ENCODE data around the gene ITPR1.

ITPR1 gene

GRCh38 chr3:4534906-4535305 lies 41.8 kb downstream of the ITPR1 start:
- DNase-seq = no peak

DNA sequence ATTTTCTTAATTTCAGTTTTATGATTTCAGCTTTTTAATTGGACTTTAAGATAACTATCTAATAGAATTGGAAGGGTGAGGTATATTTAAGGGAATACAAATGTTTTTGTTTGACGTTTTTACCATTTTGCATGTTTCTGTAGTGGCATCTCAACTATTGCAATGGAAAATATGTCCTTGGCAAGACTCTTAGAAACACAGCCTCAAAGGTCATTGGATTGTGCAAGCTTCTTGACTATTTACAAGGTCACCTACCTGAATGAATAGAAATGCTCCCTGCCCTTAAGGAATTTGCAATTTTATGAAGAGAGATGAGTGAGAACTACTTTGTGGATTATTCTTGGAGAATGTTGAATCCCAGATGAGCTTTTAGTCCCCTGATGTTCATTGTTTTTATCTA lies 43.1 kb downstream of the ITPR1 start:
- DNase-seq = no peak

GRCh38 chr3:4540267-4540666 lies 47.1 kb downstream of the ITPR1 start:
- DNase-seq = no peak

- no peak for DNase-seq
Observed at GRCh38 chr3:4543110-4543509, 50.0 kb downstream of the ITPR1 start.

GRCh38 chr3:4546346-4547178 lies 53.4 kb downstream of the ITPR1 start:
- DNase-seq = no peak

- no peak for DNase-seq
Observed at GRCh38 chr3:4547799-4548198, 54.7 kb downstream of the ITPR1 start.

DNA sequence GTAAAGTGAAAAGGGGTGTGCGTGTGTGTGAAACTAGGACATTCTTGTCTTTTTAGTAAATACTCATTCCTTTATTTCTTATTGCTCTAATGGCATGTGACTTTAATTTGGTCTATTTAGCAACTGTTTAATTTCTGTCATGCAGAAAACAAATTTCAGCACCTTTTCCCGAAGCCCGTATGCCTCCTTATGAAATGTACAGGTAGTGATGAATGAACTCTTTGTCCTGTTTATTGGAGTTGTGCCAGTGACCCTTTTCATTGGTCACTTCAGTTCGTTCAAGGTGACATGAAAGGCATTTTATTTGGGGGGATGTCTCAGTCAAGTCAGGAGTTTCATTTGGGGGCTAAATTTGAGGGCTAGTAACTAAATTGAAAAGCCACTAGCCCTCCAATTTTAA lies 55.2 kb downstream of the ITPR1 start:
- no peak for DNase-seq

GRCh38 chr3:4548780-4549179 lies 55.6 kb downstream of the ITPR1 start:
- DNase-seq = no peak

DNA sequence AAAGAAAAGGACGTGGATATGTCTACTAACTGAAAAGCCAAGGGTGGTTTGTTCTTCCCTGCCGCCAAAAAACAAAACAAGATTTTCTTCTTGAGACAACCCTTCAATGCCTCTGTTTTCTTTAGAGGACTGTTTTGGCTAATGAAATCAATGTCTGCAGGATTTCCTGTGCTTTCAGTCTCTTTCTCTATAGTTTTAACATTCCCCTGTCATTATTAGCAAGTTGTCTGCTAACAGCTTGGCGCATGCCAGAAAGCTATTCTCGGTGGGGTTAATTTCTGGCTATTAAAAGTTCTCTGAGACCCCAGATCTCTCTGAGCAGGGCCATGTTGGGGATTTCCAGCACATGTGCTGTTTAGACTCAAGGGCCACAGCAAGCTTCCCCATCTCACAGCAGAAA lies 56.7 kb downstream of the ITPR1 start:
- DNase-seq = no peak

- no peak for DNase-seq
Observed at GRCh38 chr3:4551051-4551711, 58.0 kb downstream of the ITPR1 start.

DNA sequence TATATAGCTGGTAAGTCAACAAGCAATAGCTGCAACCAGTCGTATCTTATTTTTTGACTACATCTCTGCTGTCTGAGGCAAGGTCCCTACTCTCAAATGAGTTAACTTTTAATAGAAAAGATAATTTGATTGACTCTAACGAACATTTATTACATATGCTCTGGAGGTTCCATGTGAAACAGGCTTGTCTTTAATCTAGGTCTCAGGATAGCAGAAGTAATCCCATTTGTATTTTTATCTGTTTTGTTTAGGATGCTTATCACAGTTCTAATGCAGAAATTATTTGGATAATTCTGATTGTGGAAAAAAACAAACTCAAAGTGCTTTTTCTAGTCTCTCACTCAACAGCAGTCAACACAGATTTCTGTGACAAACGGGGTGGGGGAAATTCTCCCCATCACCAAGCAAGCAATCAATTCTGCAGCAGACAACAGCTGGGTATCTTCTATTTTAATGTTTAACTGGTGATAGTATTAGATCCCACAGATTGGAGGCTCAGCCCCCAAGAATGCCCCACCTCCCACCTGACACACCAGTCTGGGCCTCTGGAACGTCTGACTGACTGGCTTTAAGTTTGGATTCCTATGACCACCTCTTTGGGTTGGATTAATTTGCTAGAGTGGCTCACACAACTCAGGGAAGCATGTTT lies 58.8 kb downstream of the ITPR1 start:
- DNase-seq = no peak

- DNase-seq = no peak
Observed at GRCh38 chr3:4552811-4553210, 59.7 kb downstream of the ITPR1 start.

DNA sequence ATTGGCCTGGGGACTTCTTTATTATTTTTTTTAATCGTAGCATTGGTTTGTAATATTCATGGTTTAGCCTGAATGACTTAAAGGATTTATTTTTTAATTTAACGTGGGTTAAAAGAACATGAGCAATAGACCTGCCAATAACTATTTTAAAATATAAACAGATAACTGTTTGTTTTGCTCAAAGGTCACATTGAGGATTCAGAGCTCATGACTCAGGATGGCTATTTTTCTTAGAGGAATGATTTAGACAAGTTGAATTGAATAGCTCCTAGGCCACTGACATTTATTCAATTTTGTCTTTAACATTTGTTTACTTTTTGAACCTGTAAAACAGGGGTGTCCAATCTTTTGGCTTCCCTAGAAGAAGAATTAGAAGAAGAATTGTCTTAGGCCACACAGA lies 68.5 kb downstream of the ITPR1 start:
- no peak for DNase-seq

DNA sequence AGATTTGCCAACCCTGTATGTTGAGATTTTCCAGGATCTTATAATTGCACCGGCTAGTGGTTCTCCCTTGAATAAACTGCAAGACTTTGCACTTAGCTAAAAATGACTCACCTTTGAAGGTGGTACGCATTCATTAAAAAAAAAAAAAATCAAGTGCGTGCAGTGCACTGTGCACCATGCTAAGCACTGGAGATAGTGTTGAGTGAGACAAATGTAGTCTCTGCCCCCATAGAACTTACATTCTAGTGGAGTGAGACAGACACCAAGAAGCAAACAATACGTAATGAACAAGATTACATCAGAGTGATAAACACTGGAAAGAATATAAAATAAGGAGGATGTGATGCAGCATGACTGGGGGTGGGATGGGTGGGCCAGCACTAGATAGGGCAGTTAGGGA lies 69.4 kb downstream of the ITPR1 start:
- DNase-seq = no peak

GRCh38 chr3:4564270-4564669 lies 71.1 kb downstream of the ITPR1 start:
- no peak for DNase-seq

- DNase-seq = no peak
Observed at GRCh38 chr3:4564928-4565586, 71.9 kb downstream of the ITPR1 start.

DNA sequence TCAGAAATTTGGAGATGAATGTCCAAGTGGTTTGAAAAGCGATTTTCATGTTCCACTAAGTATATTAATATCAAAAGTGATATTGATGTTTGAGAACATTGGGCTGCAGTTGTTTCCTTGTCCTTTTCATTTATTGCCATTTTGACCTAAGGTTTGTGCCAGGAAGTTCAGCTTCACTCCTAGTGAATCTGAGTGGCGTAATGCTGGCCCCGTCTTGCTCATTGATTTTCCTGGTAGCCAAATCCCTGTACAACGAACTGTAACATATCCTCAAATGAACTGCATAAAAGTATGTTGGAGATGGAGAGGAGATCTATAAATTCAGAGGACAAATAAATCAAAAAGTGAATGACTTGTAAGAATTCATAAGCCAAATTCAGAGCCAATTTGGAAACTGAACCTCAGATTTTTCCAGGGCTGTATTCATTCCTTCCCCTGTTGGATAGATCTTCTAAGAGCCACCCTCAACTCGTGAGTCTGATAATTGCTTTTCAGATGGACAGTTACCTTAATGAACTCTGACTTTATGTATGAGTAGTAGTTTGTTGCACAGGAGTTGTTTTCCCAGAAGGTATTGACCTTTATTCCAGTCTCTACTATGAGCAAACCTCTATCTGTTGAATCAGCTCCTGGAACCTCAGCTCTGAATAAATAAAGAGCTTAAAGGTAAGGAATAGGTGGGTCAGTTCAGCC lies 72.8 kb downstream of the ITPR1 start:
- no peak for DNase-seq

DNA sequence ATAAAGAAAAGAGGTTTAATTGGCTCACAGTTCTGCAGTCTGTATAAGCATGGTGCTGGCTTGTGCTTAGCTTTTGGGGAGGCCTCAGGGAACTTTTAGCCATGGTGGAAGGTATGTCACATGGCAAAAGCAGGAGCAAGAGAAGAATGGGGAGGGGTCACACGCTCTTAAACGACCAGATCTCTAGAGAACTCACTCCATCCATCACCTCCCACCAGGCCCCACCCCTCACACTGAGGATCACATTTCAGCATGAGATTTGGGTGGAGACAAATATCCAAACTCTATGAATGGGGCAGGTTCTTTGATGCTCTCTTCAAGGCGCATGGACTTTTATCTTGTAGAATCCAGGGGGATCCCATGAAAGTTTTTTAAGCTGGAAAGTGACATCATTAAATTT lies 75.7 kb downstream of the ITPR1 start:
- DNase-seq = no peak

DNA sequence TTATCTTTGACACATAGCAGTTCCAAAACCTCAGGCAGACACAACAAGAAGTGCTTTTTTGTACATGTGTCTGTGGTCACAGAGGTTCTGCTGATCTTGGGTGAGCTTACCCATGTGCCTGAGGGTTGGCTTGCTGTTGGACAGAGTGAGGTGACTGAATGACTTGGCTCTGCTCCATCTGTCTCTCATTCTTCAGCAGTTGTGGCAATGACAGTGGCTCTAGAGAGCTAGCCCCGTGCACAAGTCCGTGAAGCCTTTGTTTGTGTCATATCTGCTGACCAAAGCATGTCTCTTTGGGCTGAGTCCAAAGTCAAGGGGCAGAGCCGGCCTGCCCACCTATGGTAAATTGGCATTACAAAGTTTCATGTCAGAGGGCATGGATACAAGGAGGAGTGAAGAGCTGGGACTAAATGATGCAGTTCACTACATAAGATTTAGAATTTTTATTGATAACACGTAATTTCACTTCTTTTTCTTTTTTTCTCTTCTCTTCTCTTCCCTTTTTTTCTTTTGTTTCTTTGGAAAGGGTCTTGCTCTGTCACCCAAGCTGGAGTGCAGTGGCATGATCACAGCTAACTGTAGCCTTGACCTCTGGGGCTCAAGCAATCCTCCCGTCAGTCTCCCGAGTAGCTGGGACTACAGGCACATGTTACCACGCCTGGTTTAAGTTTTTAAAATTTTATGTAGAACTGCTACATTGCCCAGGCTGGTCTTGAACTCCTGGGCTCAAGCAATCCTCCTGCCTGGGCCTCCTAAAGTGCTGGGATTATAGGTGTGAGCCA lies 77.9 kb downstream of the ITPR1 start:
- no peak for DNase-seq

DNA sequence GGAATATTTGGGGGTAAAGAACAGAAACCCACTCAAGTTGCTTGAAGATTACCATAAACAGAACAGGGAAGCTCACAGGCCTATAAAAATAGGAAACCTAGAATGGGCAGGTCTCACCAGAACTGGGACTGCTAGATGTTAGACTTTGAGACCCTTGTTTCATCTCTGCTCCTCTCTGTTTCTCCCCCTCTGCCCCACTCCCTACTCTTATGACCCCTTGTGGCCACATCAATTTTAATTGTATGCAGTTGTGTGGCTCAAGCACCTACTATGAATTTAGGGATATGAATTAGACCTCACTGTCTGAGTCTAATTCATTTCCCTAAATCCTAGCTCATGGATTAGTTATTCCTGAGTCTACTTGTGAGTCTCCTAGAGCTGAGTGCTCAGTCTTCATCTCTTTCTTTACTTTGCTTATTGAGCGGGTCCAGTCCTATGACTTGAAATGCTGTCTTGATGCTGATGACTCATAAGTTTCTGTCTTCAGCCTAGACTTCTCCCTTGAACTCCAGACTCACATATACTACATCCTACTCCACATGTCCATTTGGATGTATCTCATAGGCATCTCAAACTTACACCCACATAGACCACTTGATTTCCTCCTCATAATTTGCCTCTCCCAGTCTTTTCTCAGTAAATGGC lies 78.7 kb downstream of the ITPR1 start:
- no peak for DNase-seq

- no peak for DNase-seq
Observed at GRCh38 chr3:4573153-4573552, 80.0 kb downstream of the ITPR1 start.

All from NCI-H226 (cell line).